Right ventricle myocardium superior (tissue), 1 donor: ENCODE data around the gene SARDH. TPM values are rescaled to one million over a fixed set of nuclear protein-coding genes. Genes with fewer than 3 reads are reported as not detected.

ENCODE experiments used
- ATAC-seq: fragments of 200-7000 bp; cut with Tn5 transposase; one replicate; pipeline ENCODE4 v1.9.1; 2020; ENCODE audit warnings: mild to moderate bottlenecking; ENCODE audit not compliant: poor library complexity
- DNase-seq: peaks from one replicate; pipeline ENCODE4 v3.0.0-alpha.2; 2020
- intact Hi-C: fragments of 100-400 bp; cut with DNase I; formaldehyde crosslinking; loops from one replicate; pipeline ENCODE4 v1.11.2; 2022
- total RNA-seq: library from RNA; stranded (reverse); fragmentation: NEBNext Ultra II Directional; extraction: Animal tissue kit (Norgen Biotek cat#: 25700); gene quantifications from one replicate; pipeline ENCODE4 v1.2.1, GENCODE V29; 2021
- donor health status: DM: no; HTN: yes; CAD: no; lungs with severe emphysema.

The SARDH gene
- total RNA-seq, 1 donor from 2014 or later = 0.94 TPM

DNA sequence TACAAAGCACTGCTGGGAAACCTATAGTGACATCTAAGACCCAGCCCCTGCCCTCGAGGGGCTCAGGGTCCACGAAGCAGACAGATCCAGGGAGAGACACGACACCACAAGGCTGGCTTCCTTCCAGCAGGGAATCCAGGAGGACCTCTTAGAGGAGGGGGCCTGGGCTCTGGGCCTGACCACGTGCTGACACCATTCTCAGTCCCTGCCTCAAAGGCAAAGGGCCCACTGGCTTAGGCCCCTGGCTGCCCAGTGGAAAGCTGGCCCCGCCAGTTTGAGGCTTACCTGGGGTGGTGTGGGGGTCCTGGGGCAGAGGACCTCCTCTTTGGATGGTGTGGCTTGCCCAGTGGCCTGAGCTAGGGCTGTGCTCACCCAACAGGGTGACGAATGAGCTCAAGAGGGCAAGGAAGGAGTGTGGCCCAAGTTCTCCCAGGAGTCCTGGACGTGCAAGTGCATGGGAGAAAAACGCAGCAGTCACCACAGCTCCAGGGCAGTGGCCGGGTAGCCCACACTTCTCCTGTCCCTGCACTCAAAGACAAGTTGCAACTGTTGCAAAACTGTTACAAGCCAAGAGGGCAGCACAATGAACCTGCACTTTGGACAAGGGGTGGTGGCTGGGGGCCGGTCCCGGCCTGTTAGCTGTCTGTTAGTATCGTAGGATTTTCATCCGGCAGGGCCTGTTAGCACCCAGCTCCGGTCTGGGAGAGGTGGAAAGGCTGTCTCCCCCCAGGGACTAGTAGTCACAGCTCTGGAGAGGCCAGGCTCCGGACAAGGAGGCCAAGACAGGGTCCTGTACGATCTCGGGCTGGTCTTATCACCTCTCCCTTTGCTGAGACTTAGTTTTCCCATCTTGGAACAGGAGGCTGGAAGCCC, 1.5 kb upstream of the SARDH start:
- DNase-seq (peak; percentile 35), ATAC-seq (no peak)
- intact Hi-C loops = no loop called here

DNA sequence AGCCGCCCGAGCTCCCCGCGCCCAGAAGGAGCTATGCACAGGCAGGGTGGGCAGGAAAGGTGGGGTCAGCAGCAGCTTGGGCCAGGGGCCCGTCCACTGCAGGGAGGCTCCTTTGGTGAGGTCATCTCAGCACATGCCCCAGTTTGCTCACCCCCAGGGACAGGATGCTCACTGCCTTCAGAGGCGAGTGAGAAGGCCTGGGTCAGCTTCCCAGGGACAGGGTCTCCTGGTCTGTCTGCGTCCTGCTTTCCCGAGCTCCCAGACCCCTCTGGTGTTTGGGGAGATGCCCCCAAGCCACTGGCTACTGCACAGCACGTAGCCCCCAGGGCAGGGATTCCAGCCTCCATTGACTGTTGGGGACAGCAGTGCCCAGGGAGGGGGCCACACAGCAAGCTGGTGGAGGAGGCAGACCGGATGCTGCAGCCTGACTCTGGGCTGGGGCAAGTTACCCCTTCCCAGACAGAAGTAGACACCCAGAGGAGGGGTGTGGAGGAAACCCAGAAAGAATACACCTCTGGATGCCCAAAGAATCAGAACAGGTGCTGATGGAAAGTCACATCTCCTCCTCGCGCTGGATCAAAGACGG, 581 bp upstream of the SARDH start:
- DNase-seq (peak; percentile 40), ATAC-seq (no peak)
- intact Hi-C loops = no loop called here

DNA sequence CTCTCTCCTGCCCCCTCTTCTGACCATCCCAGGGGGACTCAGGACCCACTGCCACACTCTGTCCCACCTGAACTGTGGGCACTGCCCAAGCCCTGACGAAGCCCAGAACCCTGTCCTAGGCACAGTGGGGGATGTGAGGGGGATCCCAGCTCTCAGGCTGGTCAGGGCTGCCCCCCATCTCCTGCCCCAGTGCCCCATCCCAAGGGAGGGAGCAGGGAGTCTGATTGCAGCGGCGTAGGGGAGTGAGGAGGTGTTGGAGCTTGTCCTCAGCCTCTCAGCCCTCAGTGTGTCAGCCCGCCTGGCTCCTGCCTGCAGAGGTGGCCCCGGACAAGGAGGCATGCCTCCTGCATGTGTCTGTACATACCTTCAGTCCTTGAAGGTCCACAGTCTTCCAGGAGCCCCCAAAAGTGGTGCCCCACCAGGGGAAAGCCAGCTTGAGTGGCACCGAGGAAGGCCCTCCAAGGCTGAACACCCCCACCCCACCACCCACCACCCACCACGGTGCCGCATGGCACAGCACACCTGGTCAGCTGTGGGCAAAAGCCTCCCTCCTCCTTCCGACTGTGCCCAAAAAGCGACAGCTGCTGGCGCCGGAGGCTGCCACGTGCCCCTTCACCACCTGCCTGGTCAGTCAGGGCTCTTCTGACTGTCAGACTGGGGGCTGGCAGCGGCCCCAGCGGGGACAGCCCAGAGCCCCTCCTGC, 930 bp downstream of the SARDH start:
- ATAC-seq (no peak), DNase-seq (peak; percentile 33)
- intact Hi-C loops = no loop called here

DNA sequence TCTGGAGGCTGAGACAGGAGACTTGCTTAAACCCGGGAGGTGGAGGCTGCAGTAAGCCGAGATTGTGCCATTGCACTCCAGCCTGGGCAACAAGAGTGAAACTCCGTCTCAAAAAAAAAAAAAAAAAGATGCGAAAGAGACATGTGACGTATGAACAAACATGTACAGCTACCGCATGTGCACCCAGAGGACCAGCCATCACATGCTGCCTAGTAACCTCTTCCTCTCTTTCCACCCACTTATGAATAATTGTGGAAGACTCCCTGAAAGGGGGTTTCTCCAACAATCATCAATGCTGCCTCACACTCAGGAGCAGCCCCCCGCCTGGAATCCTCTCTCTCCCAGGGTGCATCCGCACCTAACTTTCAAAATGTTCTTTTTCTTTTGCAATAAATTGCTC, 2.2 kb downstream of the SARDH start:
- ATAC-seq (no peak), DNase-seq (no peak)
- intact Hi-C loops = no loop called here

DNA sequence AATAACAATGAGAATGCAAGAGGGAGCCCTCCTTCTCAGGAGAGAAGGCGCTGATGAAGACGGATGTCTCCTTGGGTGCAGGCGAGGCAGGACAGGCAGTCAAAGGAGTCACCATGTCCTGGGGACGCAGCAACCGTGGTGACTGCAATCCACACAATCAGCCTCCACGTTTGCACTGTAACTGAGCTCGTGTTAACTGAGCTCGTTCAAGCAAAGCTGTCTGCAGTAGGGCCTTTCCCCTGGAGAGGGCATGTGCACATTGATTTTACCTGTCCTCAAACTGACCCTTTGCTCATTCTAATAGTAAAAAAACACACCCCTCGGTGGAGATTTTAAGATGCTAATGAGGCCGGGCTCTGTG, 2.8 kb downstream of the SARDH start:
- intact Hi-C loops = no loop called here
- DNase-seq (no peak), ATAC-seq (no peak)

DNA sequence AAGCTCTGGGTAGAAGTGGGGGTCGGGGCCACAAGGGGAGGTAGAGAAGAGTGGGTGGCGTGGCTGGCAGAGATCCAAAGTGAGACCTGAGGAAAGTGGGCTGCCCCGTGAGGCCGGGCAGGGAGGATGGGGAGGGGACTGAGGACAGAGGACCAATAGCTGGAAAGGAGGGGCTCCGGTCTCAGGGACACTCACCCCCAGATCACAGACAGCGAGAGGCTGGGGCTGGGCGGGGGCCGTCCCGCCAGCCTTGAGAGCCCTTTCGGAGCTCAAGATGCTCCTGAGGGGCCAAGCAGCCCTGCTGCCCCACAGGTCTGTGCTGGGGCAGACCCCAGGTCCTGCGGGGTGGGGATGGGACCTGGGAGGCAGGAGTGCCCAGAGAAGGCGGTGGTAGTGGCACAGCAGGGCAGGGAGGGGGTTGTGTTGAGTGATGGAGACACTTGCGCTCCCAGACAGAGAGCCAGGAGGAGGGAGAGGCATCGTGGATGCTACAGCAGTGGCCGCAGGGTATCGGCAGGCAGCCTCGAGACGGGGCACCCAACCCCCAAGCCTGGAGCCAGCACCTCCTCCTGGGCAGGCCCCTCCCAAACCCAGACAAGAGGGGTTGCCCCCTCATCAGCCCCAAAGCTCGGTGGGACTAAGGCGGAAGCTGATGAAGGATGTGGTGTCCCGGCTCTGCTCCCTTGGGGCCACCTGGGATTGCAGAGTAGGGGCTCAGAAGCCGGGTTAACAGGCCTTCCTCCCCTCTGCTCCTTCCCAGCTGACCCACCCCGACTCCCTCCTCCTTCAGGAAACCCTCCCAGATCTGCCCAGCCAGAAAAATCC, 3.4 kb downstream of the SARDH start:
- ATAC-seq (no peak), DNase-seq (peak; percentile 37)
- intact Hi-C loops = no loop called here

DNA sequence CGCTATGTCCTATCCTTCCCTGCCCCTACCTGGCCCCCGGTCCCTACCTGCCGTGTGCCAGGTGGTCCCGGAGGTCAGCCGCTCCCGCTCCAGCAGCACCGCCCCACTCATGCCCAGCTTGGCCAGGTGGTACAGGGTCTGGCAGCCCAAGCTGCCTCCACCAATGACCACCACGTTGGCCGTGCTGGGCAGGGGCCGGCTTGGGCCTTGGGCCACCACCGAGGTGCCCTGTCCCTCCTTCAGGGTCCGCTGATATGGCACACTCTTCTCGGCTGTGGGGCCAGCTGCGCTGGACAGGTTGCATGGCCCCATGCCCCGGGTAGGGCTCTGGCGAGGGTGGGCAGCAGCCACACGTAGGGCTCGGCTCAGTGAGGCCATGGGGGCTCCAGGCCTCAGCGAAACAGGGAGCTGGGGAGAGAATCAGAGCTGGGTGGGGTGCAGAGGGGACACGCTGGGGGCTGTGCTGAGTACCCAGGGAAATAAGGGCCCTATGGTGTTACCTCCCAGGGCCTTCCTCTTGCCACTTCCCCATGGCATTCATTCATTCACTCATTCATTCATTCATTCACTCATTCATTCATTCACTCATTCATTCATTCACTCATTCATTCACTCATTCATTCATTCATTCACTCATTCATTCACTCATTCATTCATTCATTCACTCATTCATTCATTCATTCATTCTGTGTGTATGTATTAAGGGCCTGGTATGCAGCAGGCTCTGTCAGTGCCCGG, 4.2 kb downstream of the SARDH start:
- intact Hi-C loops = no loop called here
- peak; percentile 38 for DNase-seq
- no peak for ATAC-seq

DNA sequence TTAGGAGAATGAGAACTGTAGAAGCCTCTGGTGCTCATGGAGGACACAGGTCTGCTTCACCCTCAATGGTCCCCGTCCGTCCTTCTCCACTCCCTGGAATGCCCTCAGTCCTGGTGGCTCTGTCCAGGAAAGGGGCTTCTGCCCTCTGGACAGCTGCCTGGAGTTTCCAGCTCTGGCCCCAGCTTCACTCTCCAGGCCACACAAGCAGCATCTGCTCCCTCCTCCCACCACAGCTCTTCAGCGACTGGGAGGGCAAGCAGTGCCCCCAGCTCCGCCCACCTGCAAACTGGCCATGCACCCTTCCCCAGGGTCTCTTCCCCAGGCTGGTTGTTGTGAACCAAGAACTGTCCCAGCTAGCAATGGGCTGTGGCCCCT, 4.7 kb downstream of the SARDH start:
- intact Hi-C loops = no loop called here
- no peak for ATAC-seq
- peak; percentile 18 for DNase-seq

DNA sequence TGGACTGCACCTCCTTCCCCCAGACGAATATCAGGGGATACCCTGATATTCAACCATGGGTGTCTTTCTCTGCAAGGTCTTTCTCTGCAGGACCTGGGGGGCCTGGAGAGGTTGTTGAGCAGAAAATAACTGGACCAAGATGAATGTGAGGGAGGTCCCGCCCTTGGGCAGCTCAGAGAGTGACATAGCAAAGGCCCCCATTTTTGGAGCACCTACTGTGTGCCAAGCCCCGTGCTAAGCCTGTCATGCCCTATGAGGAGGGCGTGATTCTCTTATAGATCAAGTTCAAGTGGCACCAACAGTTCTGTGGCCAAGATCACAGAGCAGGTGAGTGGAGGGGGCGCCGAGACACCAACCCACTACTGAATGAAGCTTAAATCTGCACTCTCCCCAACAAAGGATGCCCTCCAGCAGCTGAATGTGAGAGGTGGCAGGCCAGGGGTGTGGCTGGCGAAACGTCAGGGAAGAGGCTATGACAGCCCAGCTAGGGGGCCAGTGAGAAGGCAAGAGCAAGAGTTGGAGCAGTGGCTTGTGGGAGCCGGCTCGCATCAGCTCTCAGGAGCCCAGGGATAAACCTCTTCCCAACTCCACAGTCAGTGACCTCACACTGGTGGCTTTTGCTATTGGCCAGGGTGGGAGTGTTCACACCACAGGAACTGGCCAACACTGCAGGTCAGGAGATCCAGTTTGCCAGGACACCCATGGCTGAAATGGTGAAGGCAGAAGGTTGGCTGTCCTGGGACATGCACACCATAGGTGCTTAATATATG, 5.3 kb downstream of the SARDH start:
- intact Hi-C loops = no loop called here
- ATAC-seq (no peak), DNase-seq (no peak)

DNA sequence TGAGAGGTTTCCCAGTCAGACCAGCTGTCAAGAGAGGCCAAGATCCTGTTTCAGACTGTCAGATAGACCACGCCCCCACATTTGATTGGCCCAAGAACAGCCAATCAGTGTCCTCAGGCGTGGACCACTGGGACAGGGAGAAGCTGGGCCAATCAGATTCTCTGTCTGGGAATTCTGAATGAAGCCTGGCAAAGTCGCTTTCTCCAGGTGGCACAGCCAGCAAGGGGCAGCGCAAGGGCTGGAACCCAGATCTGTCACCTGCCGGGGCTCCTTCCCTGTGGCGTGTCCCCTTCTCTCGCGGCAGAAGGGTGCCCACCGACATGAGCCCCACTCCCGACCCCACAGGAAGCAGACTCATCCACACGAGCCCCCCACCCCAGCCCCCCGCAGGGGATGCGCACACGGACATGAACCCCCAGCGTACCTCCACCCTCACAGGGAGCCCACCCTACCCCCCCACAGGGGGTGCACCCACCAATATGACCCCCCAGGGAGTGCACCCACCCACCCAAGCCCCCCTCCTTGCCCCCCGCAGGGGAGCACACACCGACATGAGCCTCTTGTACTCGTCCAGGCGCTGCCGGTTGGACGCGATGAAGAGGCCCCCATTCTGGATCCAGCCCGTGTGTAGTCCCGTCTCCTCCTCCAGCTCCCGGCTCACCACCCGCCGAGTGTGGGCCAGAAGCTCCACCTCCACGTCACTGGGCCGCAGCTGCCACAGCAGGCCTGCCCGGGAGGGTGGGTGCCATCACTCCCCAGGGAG, 6.1 kb downstream of the SARDH start:
- intact Hi-C loops = no loop called here
- DNase-seq (peak; percentile 39), ATAC-seq (peak; percentile 64)

DNA sequence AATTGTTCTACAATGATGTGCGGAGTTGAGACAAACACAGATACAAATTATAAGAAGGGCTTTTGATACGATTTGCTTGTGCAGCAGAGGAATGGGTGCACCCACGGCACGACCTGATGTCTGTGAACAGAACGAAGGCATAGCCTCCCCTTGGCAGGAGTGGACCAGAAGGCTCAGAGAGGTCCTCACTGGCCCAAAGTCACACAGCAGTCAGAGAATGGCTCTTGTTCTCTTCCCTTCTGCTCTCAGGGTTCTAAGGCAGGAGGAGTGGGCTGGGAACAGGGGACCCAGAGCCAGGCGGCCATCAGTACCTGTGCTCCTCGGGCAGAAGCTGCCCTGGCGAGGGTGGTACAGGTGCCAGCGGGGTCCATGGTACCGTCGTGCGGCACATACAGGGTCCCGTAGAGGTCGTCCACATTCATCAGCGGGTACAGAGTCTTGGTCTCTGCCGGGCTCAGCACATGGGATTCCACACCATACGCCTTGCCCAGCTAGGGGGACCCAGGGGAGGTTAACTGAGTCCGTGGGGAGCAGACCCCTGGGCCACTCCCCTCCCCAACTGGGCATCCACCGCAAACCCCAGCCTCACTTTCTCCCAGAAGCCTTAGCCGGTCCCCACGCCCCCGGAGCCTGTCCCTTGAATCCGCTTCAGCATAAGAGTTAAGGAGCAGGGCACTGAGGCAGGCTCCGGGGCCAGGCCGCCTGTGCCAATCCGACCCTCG, 7.0 kb downstream of the SARDH start:
- ATAC-seq (no peak), DNase-seq (peak; percentile 39)
- intact Hi-C loops = no loop called here

DNA sequence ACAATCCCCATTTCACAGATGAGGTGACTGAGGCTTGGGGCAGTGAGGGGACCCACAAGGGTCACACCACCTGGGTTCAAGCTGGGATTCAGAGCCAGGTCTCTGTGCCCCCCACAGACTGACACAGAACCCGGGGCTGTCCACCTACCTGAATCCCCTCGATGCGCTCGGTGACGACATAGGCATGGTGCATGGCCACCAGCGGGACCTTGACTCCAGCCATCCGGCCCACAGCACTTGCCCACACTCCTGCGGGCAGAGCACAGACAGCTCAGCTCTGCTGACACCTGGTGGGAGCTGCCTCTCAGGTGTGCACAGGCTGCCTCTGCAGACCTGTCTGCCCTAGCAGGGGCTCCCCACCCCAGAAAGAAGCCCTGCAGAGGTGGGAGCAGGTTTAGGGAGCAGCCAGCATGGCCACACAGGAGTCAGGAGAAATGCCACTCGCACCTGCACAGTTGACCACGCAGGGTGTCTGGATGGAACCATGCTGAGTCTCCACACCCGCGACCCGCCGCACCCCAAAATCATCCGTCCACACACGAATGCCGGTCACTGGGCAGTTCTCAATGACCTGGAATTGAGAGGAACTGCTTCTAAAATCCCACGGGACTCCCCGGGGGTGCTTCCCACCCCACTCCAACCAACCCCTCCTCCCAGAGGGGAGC, 8.4 kb downstream of the SARDH start:
- DNase-seq (peak; percentile 25), ATAC-seq (no peak)
- intact Hi-C loops = loop anchor here (5.0 to 10.0 kb wide), 2 partner anchors 197 to 545 kb away; partner anchors contain the start of gene ADAMTSL2

DNA sequence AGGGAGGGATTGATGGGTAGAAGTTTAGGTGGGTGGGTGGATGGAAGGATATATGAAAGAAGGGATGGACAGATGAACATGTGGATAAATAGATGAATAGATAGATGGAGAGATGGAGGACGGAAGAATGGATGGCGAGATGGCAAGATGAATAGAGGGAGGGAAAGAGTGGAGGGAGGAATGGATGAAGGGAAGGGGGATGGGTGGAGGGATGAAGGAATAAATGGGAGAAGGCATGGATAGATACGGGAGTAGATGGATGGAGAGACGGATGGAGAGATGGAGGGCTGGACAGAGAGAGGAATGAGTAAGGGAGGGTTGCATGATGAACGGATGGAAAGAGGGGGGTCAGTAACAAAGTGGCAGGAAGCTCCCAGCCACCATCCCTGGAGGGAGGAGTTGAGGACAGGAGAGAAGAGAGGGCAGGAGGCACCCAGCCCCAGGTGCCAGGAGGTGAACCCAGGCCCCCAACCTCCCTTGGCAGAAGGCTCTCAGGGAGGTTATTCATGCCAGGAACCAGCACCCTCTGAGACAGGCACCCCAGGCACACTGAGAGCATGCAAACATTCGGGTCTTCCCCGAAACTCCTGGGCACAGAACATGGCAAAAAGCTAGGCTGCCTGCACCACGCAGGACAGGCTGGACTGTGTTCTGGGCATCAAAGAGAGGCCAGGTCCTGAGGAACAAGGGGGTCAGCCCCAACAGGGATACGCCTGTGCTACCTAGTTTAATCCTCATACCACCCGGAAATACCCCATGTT, 9.1 kb downstream of the SARDH start:
- intact Hi-C loops = loop anchor here (5.0 to 10.0 kb wide), 2 partner anchors 197 to 544 kb away; partner anchors contain the start of gene ADAMTSL2
- ATAC-seq (no peak), DNase-seq (no peak)

DNA sequence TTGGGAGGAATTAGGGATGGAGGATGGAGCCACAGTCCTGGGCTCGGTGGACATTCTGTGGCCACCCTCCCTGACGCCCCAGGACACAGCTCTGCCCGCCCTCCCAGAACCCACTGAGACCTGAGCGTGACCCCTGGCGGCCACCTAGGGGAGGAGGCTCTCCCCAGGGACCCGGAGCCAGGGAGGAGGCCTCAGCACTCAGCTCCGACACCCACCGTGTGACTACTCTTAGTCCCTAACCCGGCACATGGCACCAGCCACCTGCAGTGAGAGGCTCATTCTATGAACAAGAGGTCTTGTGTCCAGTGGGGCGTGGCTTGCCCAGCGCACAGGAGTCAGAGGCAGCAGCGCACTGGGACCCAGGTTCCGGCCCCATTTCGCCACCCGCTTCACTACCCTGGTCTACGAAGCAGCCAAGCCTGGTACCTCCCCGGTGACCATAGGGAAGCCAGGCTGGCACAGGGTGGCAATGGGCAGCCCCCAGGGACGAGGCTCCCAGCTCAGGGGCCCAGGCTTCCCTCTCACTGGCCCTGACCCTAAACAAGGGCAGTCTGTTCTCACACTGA, 10.2 kb downstream of the SARDH start:
- peak; percentile 33 for DNase-seq
- intact Hi-C loops = loop anchor here (5.0 to 10.0 kb wide), 2 partner anchors 196 to 543 kb away; partner anchors contain the start of gene ADAMTSL2
- no peak for ATAC-seq
